GM21737 (cell line): ENCODE measurements around the gene MYO19.
"Not testable (repeated sequence)": the region's sequence is repeated elsewhere in the genome, so short reads cannot be mapped to it uniquely, and the experiment has no call there.

Experiments
- ATAC-seq: cut with Tn5 transposase; IDR thresholded peaks from one replicate; pipeline ENCODE4 v1.9.1; 2021; ENCODE audit warnings: mild to moderate bottlenecking, moderate library complexity; ENCODE audit not compliant: unreplicated experiment

MYO19 gene

GRCh38 chr17:36532435-36532975 is 2.2 kb downstream of the MYO19 start:
- ATAC-seq, result no peak

GRCh38 chr17:36529121-36529520 is 5.5 kb downstream of the MYO19 start:
- ATAC-seq, result no peak

GRCh38 chr17:36527621-36528250 is 6.9 kb downstream of the MYO19 start:
- no peak for ATAC-seq

- ATAC-seq, result no peak
Observed at GRCh38 chr17:36525888-36526287, 8.8 kb downstream of the MYO19 start.

GRCh38 chr17:36525113-36525512 is 9.6 kb downstream of the MYO19 start:
- ATAC-seq, result no peak

- no peak for ATAC-seq
Observed at GRCh38 chr17:36524428-36524876, 10.2 kb downstream of the MYO19 start.

- no peak for ATAC-seq
Observed at GRCh38 chr17:36523113-36523512, 11.6 kb downstream of the MYO19 start.

GRCh38 chr17:36515837-36516236 is 18.8 kb downstream of the MYO19 start:
- no peak for ATAC-seq

GRCh38 chr17:36514856-36515255 is 19.8 kb downstream of the MYO19 start:
- no peak for ATAC-seq

- ATAC-seq, result no peak
Observed at GRCh38 chr17:36512641-36513040, 22.0 kb downstream of the MYO19 start.

- no peak for ATAC-seq
Observed at GRCh38 chr17:36511216-36511615, 23.5 kb downstream of the MYO19 start.

GRCh38 chr17:36510636-36511035 is 24.0 kb downstream of the MYO19 start:
- no peak for ATAC-seq

- ATAC-seq, result no peak
Observed at GRCh38 chr17:36509272-36509985, 25.2 kb downstream of the MYO19 start.

- ATAC-seq, result not testable (repeated sequence)
Observed at GRCh38 chr17:36508439-36508838, 26.2 kb downstream of the MYO19 start.

- no peak for ATAC-seq
Observed at GRCh38 chr17:36507266-36507665, 27.4 kb downstream of the MYO19 start.

- ATAC-seq, result no peak
Observed at GRCh38 chr17:36506831-36507230, 27.8 kb downstream of the MYO19 start.

GRCh38 chr17:36506249-36506826 is 28.3 kb downstream of the MYO19 start:
- no peak for ATAC-seq

GRCh38 chr17:36505171-36505570 is 29.5 kb downstream of the MYO19 start:
- ATAC-seq, result no peak

- ATAC-seq, result no peak
Observed at GRCh38 chr17:36504156-36504545, 30.5 kb downstream of the MYO19 start.

- no peak for ATAC-seq
Observed at GRCh38 chr17:36503456-36504155, 31.1 kb downstream of the MYO19 start.

GRCh38 chr17:36501963-36502362 is 32.7 kb downstream of the MYO19 start:
- ATAC-seq, result no peak
